SK-N-DZ (cell line): Measurements from ENCODE around the gene NTM.

Source experiments
- DNase-seq: peaks from one replicate; pipeline ENCODE4 v3.0.0-alpha.2; 2015; ENCODE audit warnings: low spot score

The NTM gene

GRCh38 chr11:131546218-131546895 lies 175.9 kb downstream of the NTM start:
- no peak for DNase-seq

GRCh38 chr11:131549099-131549498 lies 178.7 kb downstream of the NTM start:
- DNase-seq: no peak

GRCh38 chr11:131549770-131550169 lies 179.4 kb downstream of the NTM start:
- no peak for DNase-seq

- DNase-seq: no peak
Observed at GRCh38 chr11:131560287-131560686, 189.9 kb downstream of the NTM start.

GRCh38 chr11:131561501-131561900 lies 191.1 kb downstream of the NTM start:
- no peak for DNase-seq

GRCh38 chr11:131561972-131562371 lies 191.6 kb downstream of the NTM start:
- DNase-seq: no peak

- DNase-seq: no peak
Observed at GRCh38 chr11:131568318-131568717, 197.9 kb downstream of the NTM start.

- DNase-seq: no peak
Observed at GRCh38 chr11:131571571-131571970, 201.2 kb downstream of the NTM start.

- DNase-seq: no peak
Observed at GRCh38 chr11:131572423-131572822, 202.0 kb downstream of the NTM start.

- peak; percentile 0 for DNase-seq
Observed at GRCh38 chr11:131579932-131580387, 209.5 kb downstream of the NTM start.

- DNase-seq: no peak
Observed at GRCh38 chr11:131580476-131580875, 210.1 kb downstream of the NTM start.

- no peak for DNase-seq
Observed at GRCh38 chr11:131581046-131581445, 210.6 kb downstream of the NTM start.

- no peak for DNase-seq
Observed at GRCh38 chr11:131582021-131582525, 211.7 kb downstream of the NTM start.

GRCh38 chr11:131583421-131583820 lies 213.0 kb downstream of the NTM start:
- no peak for DNase-seq

GRCh38 chr11:131583938-131584337 lies 213.5 kb downstream of the NTM start:
- DNase-seq: no peak

- no peak for DNase-seq
Observed at GRCh38 chr11:131584785-131585592, 214.6 kb downstream of the NTM start.

GRCh38 chr11:131588057-131588456 lies 217.6 kb downstream of the NTM start:
- no peak for DNase-seq

- DNase-seq: no peak
Observed at GRCh38 chr11:131591051-131591461, 220.6 kb downstream of the NTM start.

- DNase-seq: no peak
Observed at GRCh38 chr11:131592152-131592551, 221.7 kb downstream of the NTM start.

- DNase-seq: no peak
Observed at GRCh38 chr11:131592734-131593133, 222.3 kb downstream of the NTM start.

- DNase-seq: no peak
Observed at GRCh38 chr11:131593301-131593700, 222.9 kb downstream of the NTM start.

- DNase-seq: no peak
Observed at GRCh38 chr11:131595797-131596196, 225.4 kb downstream of the NTM start.

GRCh38 chr11:131597890-131598289 lies 227.5 kb downstream of the NTM start:
- no peak for DNase-seq
